GM18868 (cell line): ENCODE data around the gene KAT6B.
A peak's percentile ranks its signal among the peaks of the same experiment; 100 is the strongest.

Source experiments
- ATAC-seq: cut with Tn5 transposase; IDR thresholded peaks from one replicate; pipeline ENCODE4 v1.9.1; 2021; ENCODE audit warnings: mild to moderate bottlenecking, moderate library complexity; ENCODE audit not compliant: unreplicated experiment

The KAT6B gene

GRCh38 chr10:74947781-74948401 is 121.5 kb downstream of the KAT6B start:
- ATAC-seq, result no peak

DNA sequence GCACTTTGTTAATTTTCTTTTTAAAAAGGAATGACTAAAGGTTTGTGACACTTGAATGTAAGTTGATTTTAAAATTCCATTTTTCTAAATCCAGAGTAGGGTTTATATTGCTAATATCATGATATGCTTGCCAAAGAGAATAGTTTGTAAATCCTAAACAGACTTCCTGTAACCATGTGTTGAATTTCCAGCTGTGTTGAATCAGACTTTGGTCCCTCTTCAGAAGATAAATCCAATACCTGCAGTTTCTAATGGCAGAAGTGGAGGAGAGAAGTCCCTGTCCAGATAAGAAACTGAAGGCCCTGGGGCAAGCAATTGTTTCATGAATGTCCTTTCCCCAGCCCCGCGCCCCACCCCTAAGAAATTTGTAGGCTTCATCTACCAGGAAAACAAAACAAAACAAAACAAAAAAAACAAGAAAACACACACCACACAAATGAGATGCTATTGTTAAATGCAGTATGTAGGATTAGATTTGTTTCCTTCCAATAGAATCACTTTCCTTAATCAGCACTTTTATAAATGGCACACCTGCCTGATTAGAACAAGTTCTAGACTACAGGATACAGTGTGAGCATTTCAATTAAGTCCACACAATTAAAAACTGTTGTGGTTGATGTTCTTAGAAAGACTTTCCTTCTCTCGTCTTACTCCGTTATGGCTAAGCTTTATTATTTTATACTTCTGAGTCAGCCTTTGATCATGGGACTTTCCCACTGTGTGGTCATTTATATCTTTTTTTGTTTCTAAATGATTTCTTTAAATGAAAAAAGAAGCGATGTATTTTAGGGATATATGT is 122.8 kb downstream of the KAT6B start:
- no peak for ATAC-seq

GRCh38 chr10:74949843-74950765 is 123.7 kb downstream of the KAT6B start:
- no peak for ATAC-seq

DNA sequence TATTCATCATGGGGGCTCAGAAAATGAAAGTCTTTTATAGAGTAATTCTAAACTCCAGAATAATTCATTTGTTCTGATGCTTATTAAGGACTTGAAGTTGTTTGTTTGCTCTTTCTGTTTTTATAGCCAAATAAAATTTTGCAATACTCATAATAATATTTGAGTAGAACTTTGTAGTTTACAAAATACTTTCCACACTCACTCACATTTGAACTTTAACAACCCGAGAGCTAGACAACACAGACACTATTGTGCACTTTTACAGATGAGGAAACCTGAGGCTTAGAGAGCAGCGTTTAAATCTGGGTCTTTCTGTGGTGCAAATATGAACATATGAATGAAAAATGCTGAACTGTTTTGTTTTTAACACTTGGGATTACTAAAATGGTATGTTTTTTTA is 126.8 kb downstream of the KAT6B start:
- no peak for ATAC-seq

GRCh38 chr10:74955796-74956195 is 129.4 kb downstream of the KAT6B start:
- no peak for ATAC-seq

DNA sequence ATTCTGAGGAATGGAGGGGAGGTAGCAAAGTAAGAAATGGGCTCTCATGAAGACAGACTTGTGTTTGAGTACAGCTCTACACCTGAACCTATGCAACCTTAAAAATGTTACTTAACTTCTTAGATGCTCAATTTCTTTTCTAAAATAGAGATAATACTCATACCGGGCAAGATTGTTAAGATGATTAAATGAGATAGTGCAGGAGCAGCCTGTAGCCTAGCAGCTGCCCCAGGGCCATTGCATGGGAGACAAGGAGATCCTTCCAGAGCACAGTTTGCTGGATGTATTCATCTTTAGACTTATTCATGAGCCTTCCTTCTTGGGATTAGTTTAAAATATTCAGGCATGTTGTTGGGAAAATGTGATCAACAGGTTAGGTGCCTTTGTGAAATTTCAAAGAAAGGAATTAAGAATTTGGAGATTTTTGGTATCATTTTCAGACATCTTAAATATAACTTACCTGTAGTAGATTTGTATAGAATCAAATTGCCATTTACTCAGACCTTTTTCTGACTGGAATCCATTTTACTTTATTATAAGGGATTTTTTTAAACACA is 130.2 kb downstream of the KAT6B start:
- ATAC-seq, result no peak

- no peak for ATAC-seq
Measured at GRCh38 chr10:74957285-74957961, 131.0 kb downstream of the KAT6B start.

DNA sequence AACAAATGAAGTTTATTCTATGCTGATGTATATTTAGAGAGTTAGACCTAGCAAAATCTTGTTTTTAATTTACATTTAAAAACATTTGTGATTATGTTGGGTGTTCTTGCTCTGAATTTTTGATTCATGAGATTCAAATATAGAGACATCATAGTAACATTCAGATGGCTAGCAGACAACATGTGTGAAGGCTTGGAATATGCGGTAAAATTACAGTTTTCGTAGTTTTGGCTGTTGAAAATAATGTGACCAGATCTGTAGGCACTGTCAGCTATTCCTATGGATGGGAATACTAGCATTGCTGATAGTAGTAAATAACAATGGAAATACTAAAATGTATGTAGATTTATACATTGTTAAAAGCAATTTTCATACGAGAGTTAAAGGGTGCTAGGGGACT is 131.9 kb downstream of the KAT6B start:
- ATAC-seq, result no peak

GRCh38 chr10:74960670-74961069 is 134.3 kb downstream of the KAT6B start:
- ATAC-seq, result no peak

GRCh38 chr10:74962517-74962916 is 136.1 kb downstream of the KAT6B start:
- no peak for ATAC-seq

- peak; percentile 75 for ATAC-seq
Measured at GRCh38 chr10:74963549-74963948, 137.1 kb downstream of the KAT6B start.

- ATAC-seq, result no peak
Measured at GRCh38 chr10:74967911-74968666, 141.7 kb downstream of the KAT6B start.

DNA sequence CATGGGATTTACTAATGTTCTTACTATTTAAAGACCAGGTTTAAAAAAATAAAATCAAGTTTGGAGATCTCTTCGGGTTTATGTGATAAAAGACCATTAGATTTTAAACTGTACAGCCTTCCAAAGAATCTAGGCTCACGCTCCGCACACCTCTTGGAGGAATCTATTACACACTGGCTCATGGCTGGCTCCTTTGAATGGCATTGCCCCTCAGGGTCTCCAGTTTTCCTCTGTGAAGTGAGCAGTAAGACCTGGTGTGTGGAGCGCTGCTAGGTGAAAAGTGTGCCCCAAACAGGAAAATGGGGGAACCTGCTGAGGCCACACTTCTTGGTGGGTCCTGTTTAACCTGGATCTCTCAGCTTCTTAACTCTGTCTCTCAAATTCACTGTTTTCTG is 142.3 kb downstream of the KAT6B start:
- ATAC-seq, result no peak

DNA sequence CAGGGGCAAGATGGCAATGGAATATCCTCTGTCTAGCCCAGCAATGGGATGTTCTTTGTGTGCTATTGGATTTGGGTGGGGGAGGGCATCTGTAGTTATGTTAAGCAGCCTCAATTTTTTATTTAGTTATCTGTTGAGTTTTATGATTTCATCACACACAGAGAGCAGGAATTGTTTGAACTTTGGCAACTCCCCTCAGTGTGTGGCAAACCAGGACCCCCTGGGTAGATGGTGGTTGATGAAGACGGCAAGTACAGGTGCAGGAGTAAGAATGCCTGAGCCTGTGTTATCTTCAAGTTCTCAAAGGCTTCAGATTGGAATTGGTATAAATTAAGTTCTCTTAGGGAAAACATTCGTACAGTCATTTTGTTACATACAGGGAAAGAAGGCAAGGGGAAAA is 142.7 kb downstream of the KAT6B start:
- no peak for ATAC-seq

DNA sequence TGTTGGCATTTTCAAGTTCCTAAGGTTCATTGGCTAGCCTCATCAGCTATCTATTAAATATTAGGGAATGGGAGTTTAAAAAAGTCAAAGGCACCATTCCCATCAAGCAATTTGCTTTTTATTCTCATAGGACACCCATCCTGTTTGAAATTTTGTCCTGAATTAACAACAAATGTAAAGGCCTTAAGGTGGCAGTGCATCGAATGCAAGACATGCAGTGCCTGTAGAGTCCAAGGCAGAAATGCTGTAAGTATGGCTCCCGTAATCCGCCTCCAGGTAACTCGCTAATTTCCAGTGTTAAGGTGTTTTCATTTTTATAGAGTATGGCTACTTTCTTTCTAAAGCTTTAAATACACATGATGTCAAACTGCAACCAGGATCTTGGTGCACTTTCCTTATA is 143.1 kb downstream of the KAT6B start:
- no peak for ATAC-seq

- no peak for ATAC-seq
Measured at GRCh38 chr10:74973741-74974392, 147.5 kb downstream of the KAT6B start.

GRCh38 chr10:74975758-74976157 is 149.4 kb downstream of the KAT6B start:
- ATAC-seq, result no peak

- ATAC-seq, result no peak
Measured at GRCh38 chr10:74976565-74976964, 150.2 kb downstream of the KAT6B start.

DNA sequence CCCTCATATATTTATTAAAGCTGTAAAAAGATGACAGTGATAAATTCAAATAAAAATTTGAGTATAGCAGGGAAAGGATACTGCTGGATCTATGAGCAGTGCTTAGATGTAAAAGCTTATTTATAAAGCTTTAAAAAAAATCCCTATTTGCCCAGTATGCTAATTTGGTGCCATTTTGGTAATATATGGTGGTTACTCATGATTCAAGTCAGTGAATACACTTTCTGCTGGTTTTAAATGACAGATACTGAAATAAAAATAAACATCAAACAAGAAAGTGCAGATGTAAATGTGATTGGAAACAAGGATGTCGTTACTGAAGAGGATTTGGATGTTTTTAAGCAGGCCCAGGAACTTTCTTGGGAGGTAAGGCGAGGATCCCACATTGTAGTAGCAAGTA is 150.7 kb downstream of the KAT6B start:
- no peak for ATAC-seq
